HG03108 (cell line): Measurements from ENCODE around the gene REG1A.

Source experiments
- ATAC-seq: cut with Tn5 transposase; IDR thresholded peaks from one replicate; pipeline ENCODE4 v1.9.1; 2021; ENCODE audit warnings: moderate library complexity; ENCODE audit not compliant: unreplicated experiment

REG1A gene, protein sequence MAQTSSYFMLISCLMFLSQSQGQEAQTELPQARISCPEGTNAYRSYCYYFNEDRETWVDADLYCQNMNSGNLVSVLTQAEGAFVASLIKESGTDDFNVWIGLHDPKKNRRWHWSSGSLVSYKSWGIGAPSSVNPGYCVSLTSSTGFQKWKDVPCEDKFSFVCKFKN

DNA sequence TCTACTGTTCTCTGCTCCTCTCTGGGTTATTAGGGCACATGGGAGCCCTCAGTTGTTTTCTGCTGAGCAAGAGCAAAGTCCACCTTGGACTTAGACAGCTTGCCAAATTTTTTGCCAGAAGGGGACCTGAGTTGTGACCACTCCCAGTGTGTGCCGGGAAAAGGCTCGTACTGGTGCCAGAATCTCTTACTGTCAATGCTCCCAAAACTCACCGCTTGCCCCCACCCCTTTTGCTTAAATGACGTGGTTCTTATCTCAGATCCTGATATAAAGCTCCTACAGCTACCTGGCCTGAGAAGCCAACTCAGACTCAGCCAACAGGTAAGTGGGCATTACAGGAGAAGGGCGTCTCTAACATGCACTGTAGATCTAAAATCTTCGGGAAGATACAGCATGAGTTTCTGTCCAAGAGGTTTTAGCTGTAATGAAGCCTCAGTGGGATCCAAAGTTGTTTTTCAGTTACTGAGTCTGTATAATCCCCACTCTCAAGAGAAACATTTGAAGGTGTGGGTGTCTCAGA, at the start of gene REG1A:
REG1A (plus strand) TSS at position 295 of the 520 bp plus-strand sequence. CDS start 374 bp downstream, outside the sequence.
- ATAC-seq: no peak

DNA sequence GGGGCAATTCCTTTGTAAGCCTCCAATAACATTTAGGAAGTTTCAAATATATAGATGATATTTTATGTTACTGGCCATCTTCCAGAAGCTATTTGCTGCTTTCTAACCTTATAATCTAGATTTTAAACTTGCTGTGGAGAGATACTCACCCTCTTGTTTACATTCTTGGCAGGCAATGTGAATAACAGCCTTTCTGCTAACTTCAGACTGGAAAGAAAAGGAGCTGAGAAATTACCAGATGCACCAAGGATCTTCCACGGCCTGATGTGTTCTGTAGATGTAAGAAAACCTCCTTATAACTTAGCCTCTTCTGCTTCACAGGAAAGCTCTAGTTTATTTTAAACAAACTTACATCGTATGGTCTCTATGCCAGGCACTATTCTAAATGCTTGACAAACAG, 49.2 kb upstream of the REG1A start:
- ATAC-seq: no peak

DNA sequence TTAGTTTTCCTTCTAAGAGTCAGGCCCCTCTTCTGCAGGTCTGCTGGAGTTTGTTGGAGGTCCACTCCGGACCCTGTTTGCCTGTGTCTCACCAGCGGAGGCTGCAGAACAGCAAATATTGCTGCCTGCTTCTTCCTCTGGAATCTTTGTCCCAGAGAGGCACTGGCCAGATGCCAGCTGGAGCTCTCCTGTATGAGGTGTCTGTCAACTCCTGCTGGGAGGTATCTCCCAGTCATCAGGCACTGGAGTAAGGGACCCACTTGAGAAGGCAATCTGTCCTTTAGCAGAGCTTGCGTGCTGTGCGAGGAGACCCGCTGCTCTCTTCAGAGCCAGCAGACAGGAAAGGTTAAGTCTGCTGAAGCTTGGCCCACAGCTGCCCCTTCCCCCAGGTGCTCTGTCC, 37.3 kb upstream of the REG1A start:
- no peak for ATAC-seq

DNA sequence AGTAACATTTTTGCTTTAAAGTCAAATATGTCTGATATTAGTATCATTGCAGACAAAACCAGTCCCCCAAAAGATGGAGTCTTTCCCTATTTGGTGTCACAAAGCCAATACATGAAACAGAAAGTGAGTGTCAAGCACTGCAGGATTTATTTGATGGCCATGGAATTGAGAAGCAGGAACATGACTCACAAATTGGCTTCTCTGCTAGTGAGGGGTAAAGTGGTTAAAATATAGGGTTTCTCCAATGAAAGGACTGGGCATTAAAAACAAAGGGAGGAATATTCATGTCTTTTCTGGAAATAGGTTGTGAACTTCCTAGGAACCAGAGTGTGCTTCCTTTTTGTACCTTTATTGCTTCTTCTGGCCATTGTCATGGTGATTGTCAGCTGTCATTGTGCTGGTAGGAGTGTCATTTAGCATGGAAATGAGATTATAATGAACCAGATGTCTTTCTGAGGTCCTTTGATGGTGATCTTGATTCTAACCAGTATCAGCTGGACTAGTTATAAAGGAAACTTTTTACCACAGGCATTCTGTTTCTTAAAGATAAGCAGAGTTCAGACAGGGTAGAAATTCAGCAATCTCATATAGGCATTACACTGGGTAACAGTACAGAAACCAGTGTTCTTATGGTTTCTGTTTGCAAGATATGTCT, 36.6 kb upstream of the REG1A start:
- ATAC-seq: no peak

DNA sequence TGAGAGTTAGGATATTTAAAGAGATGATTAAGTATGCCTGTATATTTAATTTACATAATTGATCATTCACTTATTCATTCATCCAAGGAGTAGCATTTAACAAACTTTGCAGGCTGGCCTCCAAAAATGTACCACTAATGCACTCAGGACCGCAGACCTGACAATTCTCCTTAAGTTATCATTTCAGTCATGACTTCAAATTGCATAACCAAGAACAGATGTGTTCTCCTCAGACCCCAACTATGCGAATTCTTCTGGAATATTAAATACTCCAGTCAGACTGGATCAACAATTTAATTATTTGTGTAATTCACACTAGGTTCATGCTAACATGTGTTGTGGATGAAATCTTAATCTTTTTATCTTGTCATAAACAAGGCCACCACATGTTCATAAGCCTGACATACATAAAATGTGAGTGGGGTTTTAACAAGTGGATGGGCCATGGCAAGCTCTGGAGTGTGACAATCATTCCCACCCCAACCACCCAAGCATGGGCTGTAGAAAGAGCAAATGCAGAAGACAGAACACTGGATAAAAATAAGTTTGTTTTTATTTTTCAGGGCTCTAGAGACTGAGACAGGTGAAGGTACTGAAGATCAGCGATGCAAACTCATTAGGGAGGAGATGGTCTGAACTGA, 35.7 kb upstream of the REG1A start:
- no peak for ATAC-seq

DNA sequence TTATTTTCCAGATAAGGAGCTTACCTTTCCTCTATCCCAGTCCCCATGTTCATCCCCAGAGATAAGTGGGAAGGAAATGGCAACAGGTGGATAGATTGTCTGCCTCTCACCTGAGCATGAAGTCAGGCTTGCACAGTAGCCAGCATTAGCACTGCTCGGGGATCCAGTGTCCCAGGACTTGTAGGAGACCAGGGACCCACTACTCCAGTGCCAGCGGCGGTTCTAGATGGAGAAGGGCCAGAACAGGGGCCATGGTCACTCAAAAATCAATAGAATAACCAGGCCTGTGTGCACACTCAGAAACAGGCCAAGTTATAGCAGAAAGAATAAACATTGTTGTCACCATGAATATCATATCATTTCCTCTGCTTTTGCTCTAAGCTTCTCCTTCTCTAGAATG, 34.9 kb upstream of the REG1A start:
- no peak for ATAC-seq

DNA sequence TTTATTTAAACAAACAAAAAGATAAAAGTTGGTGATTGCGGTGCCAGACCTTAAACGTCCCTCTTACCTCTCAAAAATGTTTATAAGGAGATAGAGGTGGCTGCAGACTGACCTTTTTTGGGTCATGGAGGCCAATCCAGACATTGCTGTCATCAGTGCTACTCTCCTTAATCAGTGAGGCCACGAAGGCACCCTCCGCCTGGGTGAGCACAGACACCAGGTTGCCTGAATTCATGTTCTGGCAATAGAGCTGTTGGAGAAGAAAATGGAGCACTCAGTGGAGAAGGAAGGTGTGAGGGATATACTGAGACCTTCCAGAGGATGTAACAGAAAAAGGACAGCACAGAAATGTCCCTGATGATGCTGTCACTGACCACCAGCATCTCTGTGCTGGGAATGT, 34.0 kb upstream of the REG1A start:
- ATAC-seq: no peak

DNA sequence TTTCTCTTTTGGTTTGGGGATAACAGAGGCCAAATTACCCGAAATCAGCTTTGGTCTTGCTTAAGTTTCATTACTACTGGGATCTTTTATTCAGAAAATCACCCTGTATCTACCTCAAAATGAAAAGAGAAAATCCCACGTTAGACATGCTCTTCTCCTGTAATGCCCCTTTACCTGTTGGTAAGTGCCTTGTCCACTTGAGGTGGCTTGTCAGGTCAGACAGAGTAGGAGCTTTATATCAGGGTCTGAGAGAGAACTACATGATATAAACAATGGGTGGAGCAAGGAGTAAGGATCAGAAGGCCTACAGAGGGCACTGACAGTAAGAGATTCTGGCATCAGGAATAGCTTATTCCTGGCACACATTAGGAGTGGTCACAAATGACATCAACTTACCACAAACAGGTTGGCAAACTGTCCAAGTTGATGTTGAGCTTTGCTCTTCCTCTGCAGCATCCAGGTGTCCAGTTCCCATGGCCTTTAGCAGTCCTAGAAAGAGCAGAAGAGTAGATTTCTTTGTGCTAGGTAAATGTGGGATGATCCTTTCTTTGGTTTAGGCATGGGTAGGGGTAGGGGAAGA, 32.4 kb upstream of the REG1A start, which contains the start of gene REG1B:
REG1B (minus strand) TSS at position 209 of the 580 bp plus-strand sequence. CDS start 381 bp downstream, outside the sequence.
- no peak for ATAC-seq

DNA sequence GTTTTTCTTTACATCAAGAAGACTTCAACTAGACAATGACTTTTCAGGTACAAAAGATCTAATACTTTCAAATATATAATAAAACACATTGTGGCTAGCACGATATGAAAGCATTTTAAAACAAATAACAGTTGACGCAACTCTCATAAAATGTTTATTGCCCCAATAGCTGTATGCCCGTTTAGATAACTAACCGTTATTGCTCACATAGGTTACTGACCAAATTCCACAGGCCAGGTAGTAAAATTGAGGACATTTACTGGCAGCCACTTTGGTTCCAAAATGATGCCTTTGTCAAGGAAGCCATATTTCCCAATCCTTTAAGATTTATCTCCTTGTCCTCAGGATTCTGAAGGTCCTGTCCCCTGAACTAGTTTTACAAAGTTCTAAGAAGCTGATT, 29.6 kb upstream of the REG1A start:
- no peak for ATAC-seq

DNA sequence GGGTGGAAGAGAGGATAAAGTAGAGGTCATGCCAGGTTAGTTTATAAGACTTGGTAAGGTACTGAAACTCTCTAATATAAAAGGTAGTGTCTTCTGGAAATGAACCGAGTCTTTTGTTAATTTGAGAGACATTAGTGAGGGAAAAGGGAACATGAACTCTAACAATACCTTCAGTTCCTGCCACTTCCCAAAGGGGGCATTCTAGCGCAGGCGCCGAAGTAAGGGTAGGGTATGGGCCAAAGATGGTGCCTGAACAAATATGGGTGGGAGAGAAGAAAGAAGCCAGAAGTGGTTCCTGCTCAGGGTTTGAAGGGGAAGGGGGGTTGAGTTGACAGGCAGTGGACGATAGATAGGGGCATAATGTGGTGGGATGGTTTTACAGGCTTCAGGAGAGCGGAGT, 22.4 kb upstream of the REG1A start:
- ATAC-seq: no peak

DNA sequence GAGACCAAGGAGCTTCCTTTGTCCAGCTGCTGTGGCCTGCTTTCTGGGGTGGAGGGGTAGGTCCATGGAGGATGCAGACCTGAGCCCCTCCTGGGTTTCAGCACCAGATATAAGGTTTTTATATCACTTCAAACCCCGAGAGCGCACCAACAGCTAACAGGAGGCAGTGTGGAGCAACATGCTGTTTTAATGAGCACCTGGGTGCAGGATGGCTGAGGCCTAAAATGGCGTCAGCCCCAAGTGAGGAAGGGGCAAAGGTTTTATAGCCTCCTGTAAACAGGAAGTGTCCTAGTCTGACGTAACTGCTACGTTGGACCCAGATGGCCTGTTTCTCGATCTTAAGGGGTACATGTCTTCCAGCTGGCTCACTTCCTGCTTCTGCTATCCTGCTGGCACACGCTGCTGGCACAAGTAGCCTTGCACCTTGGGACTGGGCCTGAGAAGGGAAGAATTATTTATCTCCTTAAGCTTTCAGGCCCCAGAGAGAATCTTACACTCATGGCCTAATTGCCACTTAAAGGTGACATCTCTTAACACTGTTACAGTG, 21.1 kb upstream of the REG1A start:
- ATAC-seq: no peak

DNA sequence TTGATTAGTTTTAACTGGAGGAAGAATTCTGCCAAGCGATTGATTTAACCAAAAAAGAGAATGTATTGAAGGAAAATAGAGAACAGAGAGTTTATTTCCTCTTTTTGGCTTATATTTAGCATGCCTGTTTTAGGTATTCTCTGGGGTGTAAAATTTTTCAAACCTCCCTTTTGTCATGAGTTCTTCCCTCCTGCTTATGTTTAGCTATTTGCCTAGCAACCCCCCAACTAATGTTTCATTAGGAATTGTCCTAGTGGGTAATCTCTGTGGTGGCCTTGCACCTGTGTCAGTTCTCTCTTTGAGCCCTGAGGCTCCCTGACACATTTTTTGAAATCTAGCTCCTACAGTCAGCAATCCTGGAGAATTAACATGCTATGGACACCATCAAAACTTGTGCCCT, 20.0 kb upstream of the REG1A start:
- ATAC-seq: no peak

DNA sequence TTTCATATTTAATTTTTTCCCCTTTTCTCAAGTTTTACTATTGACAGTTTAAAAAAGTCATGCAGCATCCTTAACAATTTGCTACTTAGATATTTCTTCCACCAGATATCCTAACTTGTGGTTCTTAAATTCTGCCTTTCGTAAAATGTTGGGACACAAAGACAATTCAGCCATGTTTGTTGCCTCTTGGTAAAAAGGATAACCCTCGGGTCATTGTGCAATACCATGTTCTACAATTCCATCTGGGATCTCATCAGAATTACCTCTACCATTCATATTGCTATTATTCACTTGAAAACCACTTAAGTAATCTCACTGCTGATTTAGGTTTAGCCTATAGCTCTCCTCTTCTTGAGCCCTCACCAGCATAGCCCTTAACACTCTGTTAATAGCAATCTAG, 19.3 kb upstream of the REG1A start:
- no peak for ATAC-seq

DNA sequence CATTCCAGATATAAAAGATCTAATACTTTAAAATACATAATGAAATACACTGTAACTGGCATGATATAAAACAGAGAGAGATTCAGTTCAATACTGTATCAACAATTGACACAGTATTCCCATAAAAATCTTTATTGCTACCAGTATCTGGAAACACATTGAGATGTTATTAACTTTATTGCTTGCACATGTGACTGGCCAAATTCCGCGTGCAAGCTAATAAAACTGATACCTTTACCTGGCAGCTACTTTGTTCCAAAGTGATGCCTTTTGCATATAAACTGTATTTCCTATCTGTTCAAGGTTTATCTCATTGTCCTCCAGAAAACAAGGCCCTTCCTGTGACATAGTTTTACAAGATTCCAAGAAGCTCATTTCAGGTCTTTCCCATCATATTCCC, 17.1 kb upstream of the REG1A start:
- no peak for ATAC-seq

DNA sequence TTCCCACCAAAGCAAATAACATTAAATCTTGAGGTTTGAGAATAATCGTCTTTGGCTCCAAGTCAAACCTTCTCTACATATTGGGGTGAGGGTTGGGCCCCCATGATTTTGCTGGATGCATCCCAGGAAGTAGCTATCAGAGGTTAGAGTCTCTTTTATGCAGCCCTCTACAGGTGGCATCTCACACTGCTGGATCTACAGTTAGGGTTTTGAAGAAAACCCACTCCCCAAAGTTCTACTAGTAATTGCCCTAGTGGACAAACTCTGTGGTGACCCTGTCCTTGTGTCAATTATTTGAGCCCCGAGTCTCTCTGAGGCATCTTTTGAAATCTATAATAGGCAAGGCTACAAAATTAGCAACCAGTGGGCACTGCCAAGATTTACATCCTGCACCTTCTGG, 15.0 kb upstream of the REG1A start:
- ATAC-seq: no peak

DNA sequence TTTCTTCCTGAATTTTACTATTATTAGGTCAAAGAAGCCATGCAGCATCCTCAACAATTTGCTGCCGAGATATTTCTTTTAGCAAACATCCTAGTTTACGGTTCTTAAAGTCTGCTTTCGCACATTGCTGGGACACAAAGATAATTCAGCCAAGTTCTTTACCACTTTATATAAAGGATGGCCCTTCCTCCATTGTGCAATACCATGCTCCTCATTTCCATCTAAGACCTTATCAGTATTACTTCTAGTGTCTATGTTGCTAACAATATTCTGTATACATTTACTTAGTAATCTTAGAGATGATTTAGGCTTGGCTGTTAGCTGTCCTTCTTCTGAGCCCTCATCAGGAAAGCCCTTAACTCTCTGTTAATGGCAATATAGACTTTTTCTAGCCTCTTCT, 8.0 kb upstream of the REG1A start:
- ATAC-seq: no peak

DNA sequence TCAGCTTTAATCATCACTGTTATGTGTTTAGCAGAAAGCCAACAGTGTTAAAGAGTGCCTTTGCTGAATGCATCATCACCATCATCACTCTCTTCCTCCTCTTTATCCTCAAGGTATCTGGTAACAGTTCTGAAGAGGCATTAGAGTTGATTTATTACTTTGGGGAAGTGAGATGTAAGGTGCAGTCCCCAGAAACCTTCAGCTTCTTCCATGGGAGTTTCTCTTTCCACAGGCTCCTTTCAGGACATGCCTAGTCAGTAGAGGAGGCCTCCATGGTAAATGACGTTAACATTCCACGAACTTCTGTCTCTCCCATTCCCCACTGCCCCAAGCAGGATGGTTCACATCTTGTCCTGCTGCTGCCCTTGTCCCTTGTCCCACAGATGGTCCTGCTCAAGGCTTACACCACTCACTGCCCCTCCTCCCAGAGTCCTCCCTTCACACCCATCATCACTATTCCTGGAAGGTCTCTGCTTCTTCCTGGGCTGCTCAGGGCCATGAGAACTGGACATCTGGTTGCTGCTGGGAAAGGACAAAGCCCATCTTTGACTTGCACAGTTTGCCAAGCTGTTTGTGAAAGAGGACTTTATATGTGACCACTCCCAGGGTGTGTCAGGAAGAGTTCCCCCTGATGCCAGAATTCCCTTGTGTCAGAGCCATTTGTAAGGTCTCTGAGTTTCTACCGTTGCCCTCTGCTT, 5.3 kb upstream of the REG1A start:
- ATAC-seq: no peak

DNA sequence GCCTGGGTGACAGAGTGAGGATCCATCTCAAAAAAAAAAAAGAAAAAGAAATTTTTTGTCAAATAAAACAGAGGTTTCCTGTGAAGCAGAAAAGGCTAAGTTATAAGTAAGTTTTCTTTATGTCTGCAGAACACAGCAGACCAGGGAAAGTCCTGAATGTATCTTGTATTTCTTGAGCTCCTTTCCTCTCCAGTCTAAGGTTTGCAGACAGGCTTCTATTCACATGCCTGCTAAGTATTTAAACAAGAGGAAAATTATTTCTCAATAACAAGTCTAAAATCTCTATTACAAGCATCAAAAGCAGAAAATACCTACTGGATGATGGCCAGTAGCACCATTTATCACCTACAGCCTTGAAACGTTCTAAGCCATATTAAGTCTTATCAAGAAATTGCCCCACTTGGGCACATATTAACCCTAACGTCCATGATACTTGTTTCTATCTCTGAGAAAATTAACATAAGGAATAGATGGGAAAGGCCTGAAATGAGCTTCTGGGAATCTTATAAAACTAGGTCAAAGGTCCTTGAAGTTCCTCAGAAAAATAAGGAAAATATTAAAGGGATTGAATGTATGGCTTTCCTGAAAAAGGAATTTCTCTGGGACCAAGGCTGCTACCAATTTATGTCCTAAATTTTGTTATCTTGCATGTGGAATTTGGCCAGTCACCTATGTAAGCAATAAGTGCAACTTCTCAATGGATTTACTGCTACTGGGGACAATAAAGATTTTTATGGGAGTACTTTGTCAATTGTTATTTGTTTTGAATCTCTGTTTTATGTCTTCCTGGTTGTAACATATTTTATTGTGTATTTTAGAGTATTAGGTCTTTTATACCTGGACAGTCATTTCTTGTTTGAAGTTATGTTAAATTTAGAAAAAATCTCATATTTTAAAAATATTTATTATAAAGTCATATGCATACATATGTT, 3.0 kb upstream of the REG1A start:
- ATAC-seq: no peak

DNA sequence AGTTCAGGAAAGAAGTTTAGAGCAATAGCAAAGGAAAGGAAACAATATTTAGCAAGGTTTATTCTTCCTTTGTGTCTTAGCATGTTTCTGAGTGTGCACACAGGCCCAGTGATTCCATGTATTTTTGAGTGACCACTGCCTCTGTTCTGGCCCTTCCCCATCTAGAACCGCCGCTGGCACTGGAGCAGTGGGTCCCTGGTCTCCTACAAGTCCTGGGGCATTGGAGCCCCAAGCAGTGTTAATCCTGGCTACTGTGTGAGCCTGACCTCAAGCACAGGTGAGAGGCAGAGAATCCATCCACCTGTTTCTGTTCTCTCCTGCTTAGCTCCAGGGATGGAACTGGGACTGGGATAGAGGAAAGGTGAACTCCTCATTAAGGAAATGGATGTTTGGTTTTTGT, 2.4 kb downstream of the REG1A start:
- no peak for ATAC-seq
